Measurements from ENCODE around the gene BABAM1. TPM values are rescaled to one million over a fixed set of nuclear protein-coding genes. Genes with fewer than 3 reads are reported as not detected.

Gene BABAM1
- total RNA-seq, 4 donors from 2014 or later = 54.6 to 66.8 (median 63.7) TPM

DNA sequence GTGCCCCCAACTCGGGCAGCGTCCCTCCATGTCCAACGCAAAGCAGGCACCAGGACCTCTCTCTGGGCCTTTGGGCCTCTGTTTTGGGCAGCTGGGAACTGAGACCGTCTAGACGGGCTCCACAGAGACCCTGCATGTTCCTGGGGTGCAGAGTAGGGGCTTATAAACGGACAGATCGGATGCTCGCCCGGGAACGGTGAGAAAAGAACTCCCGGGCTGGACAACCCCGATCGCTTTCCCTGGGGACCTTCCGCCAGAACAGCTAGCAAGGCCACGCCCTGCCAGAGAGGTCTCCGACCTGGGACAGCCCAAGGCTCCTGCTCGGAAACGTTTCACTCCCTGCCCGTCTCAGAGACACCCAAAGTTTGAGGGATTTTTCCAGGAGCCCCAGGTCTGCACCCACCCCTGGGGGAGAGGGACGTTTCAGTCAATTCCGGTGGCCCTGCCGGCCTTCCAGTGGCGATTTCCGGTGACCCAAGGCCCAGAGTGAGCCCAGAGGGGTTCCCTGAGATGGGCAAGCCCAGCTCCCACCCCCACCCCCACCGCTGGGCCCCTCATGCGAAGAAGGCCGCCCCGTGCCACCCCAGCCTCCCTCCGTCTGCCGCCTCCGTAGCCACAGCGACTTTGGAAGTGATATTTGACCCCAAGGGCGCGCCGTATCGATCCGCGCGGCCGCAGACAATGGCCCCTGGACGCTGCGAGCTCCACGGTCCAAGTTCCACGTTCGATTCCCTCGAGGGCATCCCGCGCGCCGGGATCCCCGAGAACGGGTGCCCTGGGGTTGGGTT lies 23.2 kb upstream of the BABAM1 start:
- no peak for TF ChIP-seq POLR2AphosphoS5 (IDR thresholded peaks at IDR 0.05)
- TF ChIP-seq, protein P1, sequence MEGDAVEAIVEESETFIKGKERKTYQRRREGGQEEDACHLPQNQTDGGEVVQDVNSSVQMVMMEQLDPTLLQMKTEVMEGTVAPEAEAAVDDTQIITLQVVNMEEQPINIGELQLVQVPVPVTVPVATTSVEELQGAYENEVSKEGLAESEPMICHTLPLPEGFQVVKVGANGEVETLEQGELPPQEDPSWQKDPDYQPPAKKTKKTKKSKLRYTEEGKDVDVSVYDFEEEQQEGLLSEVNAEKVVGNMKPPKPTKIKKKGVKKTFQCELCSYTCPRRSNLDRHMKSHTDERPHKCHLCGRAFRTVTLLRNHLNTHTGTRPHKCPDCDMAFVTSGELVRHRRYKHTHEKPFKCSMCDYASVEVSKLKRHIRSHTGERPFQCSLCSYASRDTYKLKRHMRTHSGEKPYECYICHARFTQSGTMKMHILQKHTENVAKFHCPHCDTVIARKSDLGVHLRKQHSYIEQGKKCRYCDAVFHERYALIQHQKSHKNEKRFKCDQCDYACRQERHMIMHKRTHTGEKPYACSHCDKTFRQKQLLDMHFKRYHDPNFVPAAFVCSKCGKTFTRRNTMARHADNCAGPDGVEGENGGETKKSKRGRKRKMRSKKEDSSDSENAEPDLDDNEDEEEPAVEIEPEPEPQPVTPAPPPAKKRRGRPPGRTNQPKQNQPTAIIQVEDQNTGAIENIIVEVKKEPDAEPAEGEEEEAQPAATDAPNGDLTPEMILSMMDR (IDR thresholded peaks at IDR 0.05) = no peak
- no peak for TF ChIP-seq POLR2A (IDR thresholded peaks at IDR 0.05)
- TF ChIP-seq EP300 (IDR thresholded peaks at IDR 0.05) = no peak
- Histone ChIP-seq H3K4me3 (peak overlapping the region; percentile 82), H3K27ac (peak overlapping the region; percentile 83), H3K36me3 (peaks cover 16% of the 10 kb centered on the region), H3K27me3 (no peaks in the 10 kb centered on the region), H3K9me3 (no peaks in the 10 kb centered on the region), H3K4me1 (peaks cover 47% of the 10 kb centered on the region)
- 14% methylated on average over 29 of the region's 52 CpGs for WGBS
- no peak for DNase-seq (ENCODE audit: low spot score in 2 of 2)

DNA sequence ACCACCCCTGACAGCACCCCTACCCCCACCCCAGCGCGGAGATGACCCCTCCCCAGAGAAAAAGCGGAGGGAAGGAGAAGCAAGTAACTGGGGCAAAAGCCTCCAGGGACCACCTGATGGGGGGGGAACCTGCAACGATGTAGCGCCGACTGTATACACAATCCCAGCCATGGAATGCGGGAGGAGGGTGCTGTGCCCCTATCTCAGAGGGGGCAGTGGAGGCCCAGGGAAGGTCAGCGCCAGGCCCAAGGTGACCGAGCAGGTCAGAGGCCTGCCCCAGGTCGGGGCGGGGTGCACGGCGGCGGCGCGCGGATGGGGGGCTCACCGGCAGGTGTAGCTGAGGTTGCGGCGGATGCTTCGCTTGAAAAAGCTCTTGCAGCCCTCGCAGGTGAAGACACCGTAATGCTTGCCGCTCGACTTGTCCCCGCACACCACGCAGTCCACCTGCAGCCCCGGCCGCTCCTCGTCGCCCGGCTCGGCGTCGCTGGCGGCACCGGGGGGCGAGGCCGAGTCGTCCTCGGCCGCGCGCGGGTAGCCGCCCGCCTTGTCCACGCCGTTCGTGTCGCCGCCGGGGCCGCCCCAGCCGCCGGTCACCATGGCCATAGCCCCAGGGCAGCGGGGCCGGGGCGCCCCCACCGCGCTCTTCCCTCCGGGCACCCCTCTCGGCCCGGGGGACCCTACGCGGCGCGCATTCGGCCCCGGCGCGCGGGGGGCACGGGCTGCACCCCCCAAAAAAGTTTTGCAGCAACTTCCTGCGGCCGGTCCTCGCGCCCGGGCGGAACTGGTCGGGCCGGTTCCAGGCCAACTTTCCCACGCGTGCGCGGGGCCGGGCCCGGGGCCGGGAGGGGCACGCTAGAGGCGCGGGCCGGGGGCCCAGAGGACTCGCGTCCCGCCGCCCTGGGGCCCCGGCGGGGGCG lies 22.4 kb upstream of the BABAM1 start:
- Histone ChIP-seq H3K4me3 (peak overlapping the region; percentile 82), H3K4me1 (peaks cover 47% of the 10 kb centered on the region), H3K36me3 (peaks cover 13% of the 10 kb centered on the region), H3K27me3 (no peaks in the 10 kb centered on the region), H3K9me3 (no peaks in the 10 kb centered on the region), H3K27ac (peak overlapping the region; percentile 83)
- DNase-seq (ENCODE audit: low spot score in 2 of 2) = no peak
- TF ChIP-seq POLR2AphosphoS5 (IDR thresholded peaks at IDR 0.05) (no peak), EP300 (IDR thresholded peaks at IDR 0.05) (no peak), POLR2A (IDR thresholded peaks at IDR 0.05) (no peak)
- TF ChIP-seq, protein P1 (IDR thresholded peaks at IDR 0.05) = no peak
- 4% methylated on average over 13 of the region's 100 CpGs for WGBS

DNA sequence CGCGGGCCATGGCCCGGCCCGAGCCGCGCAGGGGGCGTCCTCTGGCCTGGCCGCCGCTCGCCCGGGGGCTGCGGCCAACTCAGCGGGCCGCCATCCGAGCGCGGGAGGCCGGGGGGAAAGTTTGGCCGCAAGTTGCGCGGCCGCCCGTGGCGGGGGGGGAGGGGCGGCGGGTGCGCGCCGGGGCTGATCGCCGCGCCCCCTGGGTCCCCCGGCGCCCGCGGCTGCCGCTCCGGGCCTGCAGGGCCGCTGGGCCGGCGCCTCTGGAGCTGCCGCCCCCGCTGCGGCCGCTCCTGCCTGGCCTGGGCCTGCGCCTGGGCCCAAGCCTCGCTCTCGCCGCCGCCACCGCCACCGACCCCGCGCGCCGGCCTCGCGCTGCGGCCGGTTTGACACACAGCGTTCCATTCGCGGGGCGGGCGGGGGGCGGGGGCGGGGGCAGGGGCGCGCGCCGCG lies 21.7 kb upstream of the BABAM1 start, which contains the start of gene NR2F6:
Gene NR2F6 (minus strand): TSS at position 385 of the 450 bp plus-strand sequence. CDS start 699 bp downstream, outside the sequence.
- no peaks in the 10 kb centered on the region for H3K27me3 ChIP-seq
- H3K4me1 ChIP-seq = peaks cover 47% of the 10 kb centered on the region
- 3% methylated on average over 6 of the region's 72 CpGs for WGBS
- H3K36me3 ChIP-seq = peaks cover 6% of the 10 kb centered on the region
- no peak for DNase-seq (ENCODE audit: low spot score in 2 of 2)
- peak within 1 kb of the TSS; percentile 82 for H3K4me3 ChIP-seq
- no peaks in the 10 kb centered on the region for H3K9me3 ChIP-seq
- peak within 1 kb of the TSS; percentile 83 for H3K27ac ChIP-seq
- no peak for TF ChIP-seq EP300 (IDR thresholded peaks at IDR 0.05)
- TF ChIP-seq, protein P1 (IDR thresholded peaks at IDR 0.05) = no peak
- TF ChIP-seq POLR2A (IDR thresholded peaks at IDR 0.05) = no peak
- TF ChIP-seq POLR2AphosphoS5 (IDR thresholded peaks at IDR 0.05) = no peak

DNA sequence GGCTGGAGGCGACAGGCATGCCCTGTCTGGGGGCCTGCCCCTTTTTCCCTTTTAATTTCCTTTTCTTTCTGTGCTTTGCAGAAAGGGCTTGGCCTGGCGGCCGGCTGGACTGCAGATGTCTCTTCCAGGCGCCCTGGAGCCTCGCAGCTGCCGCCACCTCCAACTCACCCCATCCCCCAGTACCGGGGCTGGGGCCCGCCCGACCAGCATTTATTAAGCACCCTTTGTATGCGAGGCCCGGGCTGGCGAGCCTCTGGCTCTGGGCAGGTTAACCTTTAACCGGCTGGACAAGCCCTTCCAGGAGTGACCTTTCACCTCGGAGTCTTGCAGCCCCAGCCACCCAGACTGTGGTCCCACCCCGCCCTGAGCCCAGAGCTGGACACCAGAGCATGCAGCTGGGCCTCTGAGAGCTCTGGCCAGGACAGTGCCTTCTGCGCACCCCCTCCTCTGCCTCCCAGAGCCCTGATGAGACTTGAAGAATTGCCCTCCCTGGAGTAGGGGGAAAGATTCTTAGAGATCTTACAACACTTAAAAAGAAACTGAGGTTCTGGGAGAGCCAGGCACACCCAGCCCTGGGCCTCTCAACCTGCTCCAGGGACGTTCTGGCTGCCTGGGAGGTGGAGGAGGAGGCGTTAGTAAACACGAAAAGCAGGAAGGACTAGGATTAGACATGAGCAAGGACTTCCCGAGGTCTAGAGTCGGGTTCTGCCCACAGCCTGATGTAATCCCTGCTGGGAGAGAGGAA lies 20.4 kb upstream of the BABAM1 start:
- Histone ChIP-seq H3K36me3 (no peaks in the 10 kb centered on the region), H3K9me3 (no peaks in the 10 kb centered on the region), H3K27me3 (no peaks in the 10 kb centered on the region), H3K27ac (peak overlapping the region; percentile 83), H3K4me3 (peak overlapping the region; percentile 82), H3K4me1 (peaks cover 47% of the 10 kb centered on the region)
- no peak for DNase-seq (ENCODE audit: low spot score in 2 of 2)
- WGBS = 13% methylated on average over 14 of the region's 21 CpGs
- TF ChIP-seq EP300 (IDR thresholded peaks at IDR 0.05) (no peak), POLR2AphosphoS5 (IDR thresholded peaks at IDR 0.05) (no peak), POLR2A (IDR thresholded peaks at IDR 0.05) (no peak)
- TF ChIP-seq, protein P1 (IDR thresholded peaks at IDR 0.05) = no peak

Data from suprapubic skin (tissue), 4 donors.